Thyroid gland (tissue), 4 donors: ENCODE measurements around the gene LMX1B.

Experiments used
- CTCF ChIP-seq, 6 experiments: fragments of 200-600 bp in 3 of 6; fragments of 450-650 bp in 3 of 6; sonication (generic) in 3 of 6; IDR thresholded peaks; one replicate each; pipeline ENCODE4 v1.5.1; 2016 to 2019; ENCODE audit warnings: antibody characterized with exemption in 6 of 6, mild to moderate bottlenecking in 2 of 6, inconsistent platforms in 1 of 6, moderate library complexity in 1 of 6
- POLR2A ChIP-seq, 2 donors: fragments of 450-650 bp; IDR thresholded peaks; one replicate each; pipeline ENCODE4 v1.6.1; 2017; ENCODE audit warnings: antibody characterized with exemption in 2 of 2, mild to moderate bottlenecking in 2 of 2, moderate library complexity in 1 of 2

GRCh38 chr9:126647585-126648411 lies 34.1 kb downstream of the LMX1B start:
- TF ChIP-seq CTCF (IDR thresholded peaks at IDR 0.05), result no peak
- no peak for TF ChIP-seq POLR2A (IDR thresholded peaks at IDR 0.05)
